HG03280 (cell line): ENCODE data around the gene UBE2U.
"Not testable (repeated sequence)": the region's sequence is repeated elsewhere in the genome, so short reads cannot be mapped to it uniquely, and the experiment has no call there.

Experiments
- ATAC-seq: cut with Tn5 transposase; IDR thresholded peaks from one replicate; pipeline ENCODE4 v1.9.1; 2021; ENCODE audit warnings: mild to moderate bottlenecking, moderate library complexity; ENCODE audit not compliant: unreplicated experiment

The UBE2U gene

GRCh38 chr1:64187646-64188045, 15.8 kb upstream of the UBE2U start:
- no peak for ATAC-seq

- no peak for ATAC-seq
These were observed 11.1 kb upstream of the UBE2U start for GRCh38 chr1:64192290-64192689.

DNA sequence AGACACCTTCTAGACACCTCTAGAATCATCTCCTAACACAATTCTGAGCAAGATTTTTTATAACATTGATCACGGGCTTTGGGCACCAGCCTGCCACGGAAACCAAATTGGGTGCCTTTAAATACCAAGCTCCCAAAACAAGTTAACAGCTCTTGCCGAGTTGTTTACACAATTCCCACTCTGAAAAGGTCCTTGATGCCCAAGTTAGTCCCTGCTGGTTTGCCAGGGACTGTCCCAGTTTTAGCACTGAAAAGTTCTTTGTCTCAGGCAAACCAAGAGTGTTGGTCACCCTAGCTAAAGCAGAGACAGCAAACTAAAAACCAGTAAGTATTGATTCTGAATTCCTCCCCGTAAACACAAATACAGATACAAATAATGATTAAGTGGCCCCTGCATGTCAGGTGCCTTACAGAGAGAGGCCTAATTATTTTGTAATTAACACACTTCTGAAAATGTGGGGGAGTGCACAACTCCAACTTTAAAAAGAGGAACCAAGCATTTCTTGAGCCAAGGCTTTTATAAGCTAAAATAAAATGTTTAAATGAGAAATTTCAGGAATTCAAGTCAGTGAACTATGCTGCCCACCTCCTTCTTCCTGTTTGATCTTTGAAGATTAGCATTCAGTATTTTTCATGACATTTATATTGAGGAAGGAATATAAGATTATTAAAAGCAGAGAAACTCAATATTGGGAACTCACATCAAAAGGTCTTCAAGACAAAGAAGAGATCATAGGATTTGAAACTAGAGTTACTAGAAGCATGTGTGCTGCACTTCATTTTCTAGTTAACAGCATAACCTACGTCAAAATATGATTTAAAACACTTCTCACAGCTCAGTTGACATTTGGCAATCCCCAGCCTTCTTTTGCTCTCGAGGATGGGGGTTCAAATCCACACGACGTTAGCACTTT, 9.0 kb upstream of the UBE2U start:
- ATAC-seq: no peak

DNA sequence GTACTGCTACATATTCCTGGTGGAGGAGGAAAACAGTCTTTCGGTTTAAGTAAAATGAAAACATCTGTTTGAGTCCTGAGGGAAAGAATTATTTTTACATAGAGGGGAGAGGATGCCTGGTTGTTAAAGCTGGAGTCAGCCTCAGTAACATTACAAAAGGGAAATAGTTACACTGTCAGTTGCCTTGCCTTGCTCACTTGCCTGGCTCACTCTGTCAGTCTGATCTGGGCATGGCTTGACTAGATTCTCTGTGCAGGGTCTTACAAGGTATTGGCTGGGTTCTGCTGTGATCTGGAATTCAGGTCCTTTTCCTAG, 8.4 kb upstream of the UBE2U start:
- ATAC-seq: no peak

DNA sequence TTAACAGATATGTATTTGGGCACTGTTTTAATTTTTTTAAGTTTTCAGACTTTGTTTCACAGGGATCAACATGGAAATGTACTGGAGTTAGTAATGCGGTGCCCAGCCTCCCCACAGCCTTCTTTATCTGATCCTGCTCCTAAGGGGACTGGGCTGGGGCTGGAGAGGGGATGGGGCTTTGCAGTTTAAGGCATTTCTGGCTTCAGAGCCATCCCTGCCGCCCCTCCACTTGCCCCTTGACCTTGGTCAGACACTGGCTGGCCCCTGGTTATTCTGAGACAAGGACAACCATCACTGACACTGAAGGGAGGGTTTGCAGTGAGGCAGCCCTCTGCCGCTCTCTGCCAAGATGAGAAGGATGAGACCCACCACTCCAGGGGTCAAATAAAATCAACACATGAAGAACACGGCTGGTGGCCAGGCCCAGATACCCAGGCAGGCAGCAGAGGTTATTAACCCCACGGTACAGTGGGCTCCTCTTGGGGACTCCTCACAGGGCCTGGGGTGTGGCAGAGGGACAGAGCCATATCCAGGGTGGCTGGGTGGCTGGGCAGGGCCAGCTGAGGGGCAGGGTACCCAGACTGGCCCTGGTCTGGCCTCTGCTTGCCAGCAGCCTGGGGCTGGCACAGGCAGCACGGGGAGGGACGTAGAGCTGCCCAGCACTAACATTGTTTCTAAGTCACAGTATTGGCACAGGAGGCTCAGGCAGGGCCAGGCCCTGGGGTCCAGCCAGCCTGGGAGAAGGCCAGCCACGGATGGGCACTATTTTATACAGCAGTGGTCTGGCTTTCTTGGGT, 7.2 kb upstream of the UBE2U start:
- no peak for ATAC-seq

DNA sequence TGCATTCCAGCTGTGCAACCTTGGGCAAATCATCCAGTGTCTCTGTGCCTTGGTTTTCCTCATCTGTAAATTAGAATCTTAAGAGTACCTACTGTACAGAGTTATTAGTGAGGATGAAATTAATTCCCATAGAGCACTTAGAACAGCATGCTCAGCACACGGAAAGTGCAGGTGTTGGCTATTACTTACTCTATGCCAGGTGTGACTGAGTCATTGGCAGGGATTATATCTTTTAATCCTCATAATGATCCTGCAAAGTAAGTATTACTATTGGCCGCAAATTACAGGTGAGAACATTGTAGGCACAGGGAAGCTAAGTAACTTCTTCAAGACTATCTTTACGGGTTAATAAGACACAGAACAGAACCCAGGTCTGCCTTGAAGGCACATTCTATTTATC, 6.3 kb upstream of the UBE2U start:
- no peak for ATAC-seq

GRCh38 chr1:64199154-64199553, 4.3 kb upstream of the UBE2U start:
- ATAC-seq: no peak

- ATAC-seq: no peak
These were observed 3.4 kb upstream of the UBE2U start for GRCh38 chr1:64200064-64200463.

DNA sequence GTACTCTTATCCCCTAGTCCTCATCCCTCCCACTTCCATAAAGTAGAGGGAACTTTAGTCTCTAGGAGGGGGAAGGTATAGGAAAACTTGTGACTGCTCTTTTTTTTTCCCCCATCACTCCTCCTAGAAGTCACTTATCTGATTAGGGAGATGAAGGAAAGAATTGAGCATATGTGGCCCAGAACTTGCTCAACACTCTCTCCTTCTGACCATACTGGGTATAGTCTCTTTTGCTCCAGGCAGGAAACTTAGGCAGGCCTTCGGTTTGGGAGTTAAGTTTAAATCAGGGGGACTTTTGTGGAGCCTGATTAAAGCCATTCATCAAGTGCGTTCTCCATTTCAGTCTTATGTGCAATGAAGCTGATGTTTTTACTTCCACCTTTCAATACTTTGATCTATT, 5.8 kb downstream of the UBE2U start:
- ATAC-seq: no peak

- ATAC-seq: no peak
These were observed 8.6 kb downstream of the UBE2U start for GRCh38 chr1:64212031-64212430.

GRCh38 chr1:64215576-64215975, 12.2 kb downstream of the UBE2U start:
- ATAC-seq: no peak

DNA sequence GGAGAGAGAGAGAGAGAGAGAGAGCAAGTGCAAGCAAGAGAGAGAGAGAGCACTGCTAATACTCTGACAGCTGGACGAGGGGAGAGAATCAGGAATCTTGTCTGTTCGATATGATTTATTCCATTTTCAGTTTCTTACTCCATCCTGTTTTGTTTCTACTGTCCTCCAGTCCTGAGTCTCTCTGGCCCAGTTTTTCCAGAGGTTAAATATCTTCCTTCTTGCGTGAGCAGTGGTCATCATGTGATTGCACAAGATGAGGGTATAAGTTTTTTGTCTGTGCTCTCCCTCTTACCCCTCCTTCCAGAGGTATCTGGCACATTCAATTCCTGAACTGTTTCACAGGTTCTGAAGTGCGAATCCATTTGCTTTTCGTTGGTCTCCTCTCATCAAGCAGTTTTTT, 16.8 kb downstream of the UBE2U start:
- ATAC-seq: no peak

GRCh38 chr1:64223329-64224151, 20.1 kb downstream of the UBE2U start:
- peak; percentile 66 for ATAC-seq

- ATAC-seq: not testable (repeated sequence)
These were observed 20.8 kb downstream of the UBE2U start for GRCh38 chr1:64224236-64224635.

DNA sequence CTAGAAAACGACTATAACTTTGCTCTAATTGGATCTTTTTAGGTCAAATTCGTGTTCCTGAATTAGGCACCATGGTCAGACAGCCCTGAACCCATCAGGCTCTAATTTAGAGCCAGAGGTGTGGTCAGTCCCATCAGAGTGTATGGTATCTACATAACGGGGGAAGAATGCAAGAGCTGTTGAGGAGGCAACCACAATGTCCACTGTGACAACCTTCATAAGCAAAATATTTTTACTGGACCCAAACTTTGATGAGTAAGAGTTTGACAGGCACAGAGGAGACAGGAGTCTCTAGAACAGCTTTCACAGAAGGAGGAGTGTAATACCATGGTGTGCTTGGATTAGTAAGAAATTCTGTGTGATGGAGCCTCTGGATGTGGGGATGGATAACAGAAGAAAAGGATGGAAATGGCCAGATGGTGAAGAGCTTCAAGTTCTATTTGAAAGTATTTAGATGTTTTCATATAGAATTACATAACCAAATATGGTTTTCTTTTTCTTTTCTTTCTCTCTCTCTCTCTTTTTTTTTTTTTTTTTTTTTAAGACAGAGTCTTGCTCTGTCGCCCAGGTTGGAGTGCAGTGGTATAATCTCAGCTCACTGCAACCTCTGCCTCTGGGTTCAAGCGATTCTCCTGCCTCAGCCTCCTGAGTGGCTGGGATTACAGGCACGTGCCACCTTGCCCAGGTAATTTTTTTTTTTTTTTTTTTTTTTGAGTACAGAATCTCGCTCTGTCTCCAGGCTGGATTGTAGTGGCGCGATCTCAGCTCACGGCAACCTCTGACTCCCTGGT, 24.9 kb downstream of the UBE2U start:
- ATAC-seq: no peak

DNA sequence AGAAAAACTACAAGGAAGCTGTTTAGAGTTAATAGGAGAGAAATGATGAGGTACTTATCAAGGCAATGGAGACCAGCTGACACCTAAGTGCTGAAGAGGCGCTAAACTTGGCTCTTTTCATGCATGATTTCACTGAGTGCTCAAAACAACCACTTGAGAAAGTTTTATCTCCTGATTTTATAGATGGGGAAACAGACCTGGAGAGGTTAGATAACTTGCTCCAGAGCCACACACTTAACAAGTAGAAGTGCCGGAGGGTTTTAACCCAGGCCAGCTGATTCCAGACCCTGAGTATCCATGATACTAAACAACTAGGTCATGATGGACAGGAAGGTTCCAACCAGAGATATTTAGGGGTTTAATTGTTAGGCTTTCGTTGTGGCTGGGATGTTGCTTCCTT, 25.9 kb downstream of the UBE2U start:
- ATAC-seq: no peak

DNA sequence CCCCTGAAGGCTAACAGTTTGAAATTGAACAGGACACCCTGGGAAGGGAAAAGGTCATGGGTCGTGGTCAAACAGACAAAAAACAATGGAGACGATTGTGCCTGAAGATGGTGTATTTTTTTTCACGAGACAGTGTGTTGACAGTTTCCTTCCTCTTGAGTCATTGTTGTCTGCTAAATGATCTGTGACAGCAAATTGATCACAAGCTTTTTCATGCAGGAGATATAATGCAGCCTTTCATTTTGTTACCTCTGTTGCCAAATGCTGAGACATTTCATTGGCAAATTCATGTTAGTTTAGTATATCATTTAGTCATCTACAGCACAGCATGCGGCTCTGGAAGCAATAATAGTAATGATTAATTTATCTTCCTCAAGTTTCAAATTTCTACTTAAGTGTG, 27.7 kb downstream of the UBE2U start:
- no peak for ATAC-seq

GRCh38 chr1:64231654-64232053, 28.2 kb downstream of the UBE2U start:
- ATAC-seq: no peak

DNA sequence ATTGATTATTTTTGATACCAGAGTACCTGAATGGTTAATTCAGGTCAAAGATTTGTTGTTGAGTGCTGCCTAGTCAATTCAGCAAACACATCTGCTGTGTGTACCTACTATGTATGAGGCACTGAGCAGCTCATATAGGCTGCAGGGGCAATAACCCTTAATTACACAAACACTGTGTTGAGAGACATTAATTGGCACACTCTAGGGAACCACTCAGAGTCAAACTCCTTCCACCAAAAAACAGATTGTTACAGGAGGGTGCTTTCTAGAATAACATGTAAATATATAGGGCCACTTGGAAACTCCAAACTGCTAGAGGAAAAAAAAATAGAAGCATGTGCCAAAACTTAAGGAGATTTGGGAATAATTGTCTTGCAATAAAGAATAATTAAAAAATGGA, 31.3 kb downstream of the UBE2U start:
- ATAC-seq: no peak

DNA sequence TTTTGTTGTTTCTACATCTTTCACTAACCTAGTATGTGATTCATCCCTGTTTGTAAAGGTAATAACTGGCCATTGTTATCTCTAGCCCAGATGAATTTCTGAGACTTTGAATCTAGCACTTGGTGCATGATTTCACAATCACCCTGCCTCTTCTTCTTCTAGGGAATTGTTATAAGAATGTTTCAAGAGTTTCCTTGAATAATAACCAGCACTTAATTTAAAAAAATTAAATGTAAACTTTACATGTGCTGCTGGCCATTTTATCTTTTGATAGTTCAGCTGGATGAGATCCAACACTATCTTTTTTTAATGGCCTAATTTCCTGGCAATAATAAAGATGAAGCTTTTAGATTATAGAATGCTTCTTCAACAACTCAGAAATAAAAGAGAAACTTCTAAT, 31.8 kb downstream of the UBE2U start:
- no peak for ATAC-seq

GRCh38 chr1:64235910-64236309, 32.5 kb downstream of the UBE2U start:
- ATAC-seq: no peak
